BLaER1 treated with 17β-estradiol and CSF1 and Interleukin-3, amounts not matched to agents 10 nM and 100 nM (cell line): ENCODE data around the gene COLEC12.

Source experiments
- H3K27ac ChIP-seq, 11 experiments: shearing (Covaris generic); formaldehyde crosslinking; 2 replicates each; pipeline ENCODE4 v1.8.1; 2022
- H3K27me3 ChIP-seq, 11 experiments: shearing (Covaris generic); formaldehyde crosslinking; 2 replicates each; pipeline ENCODE4 v1.8.1; 2022
- H3K36me3 ChIP-seq, 11 experiments: shearing (Covaris generic); formaldehyde crosslinking; 2 replicates each; pipeline ENCODE4 v1.8.1; 2022
- H3K4me1 ChIP-seq, 10 experiments: shearing (Covaris generic); formaldehyde crosslinking; 2 replicates each; pipeline ENCODE4 v1.8.1; 2022
- H3K4me2 ChIP-seq, 11 experiments: shearing (Covaris generic); formaldehyde crosslinking; 2 replicates each; pipeline ENCODE4 v1.8.1; 2022
- H3K4me3 ChIP-seq, 10 experiments: shearing (Covaris generic); formaldehyde crosslinking; 2 replicates each; pipeline ENCODE4 v1.8.1; 2022
- H3K9ac ChIP-seq, 11 experiments: shearing (Covaris generic); formaldehyde crosslinking; 2 replicates each; pipeline ENCODE4 v1.8.1; 2022
- H3K9me3 ChIP-seq, 11 experiments: shearing (Covaris generic); formaldehyde crosslinking; replicated peaks in 1 of 11; 2 replicates each; pipeline ENCODE4 v1.8.1; 2022
- H4K20me1 ChIP-seq, 11 experiments: shearing (Covaris generic); formaldehyde crosslinking; 2 replicates each; pipeline ENCODE4 v1.8.1; 2022
- Cebpa-rat ChIP-seq, 11 experiments: shearing (Covaris generic); IDR thresholded peaks; 2 replicates each; pipeline ENCODE4 v1.8.1; 2022

The COLEC12 gene

DNA sequence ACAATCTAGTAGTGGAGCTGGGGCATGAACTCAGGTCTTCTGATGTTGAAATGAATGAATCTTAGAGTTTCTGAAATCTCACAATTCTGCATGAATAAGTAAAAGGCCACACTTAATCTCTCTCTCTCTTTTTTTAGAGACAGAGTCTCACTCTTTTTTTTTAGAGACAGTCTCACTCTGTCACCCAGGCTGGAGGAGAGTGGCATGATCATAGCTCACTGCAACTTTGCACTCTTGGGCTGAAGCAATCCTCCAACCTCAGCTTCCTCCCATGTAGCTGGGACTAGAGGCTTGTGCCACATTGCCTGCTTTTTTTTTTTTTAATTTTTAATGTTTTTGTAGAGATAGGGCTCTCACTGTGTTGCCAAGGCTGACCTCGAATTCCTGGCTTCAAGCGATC lies 163.8 kb downstream of the COLEC12 start:
- TF ChIP-seq Cebpa-rat (IDR thresholded peaks at IDR 0.05), result no peak
- H3K27me3 ChIP-seq, result no peaks in the 10 kb centered on the region
- H3K4me3 ChIP-seq, result no peak overlapping the region
- no peaks in the 10 kb centered on the region for H3K9me3 ChIP-seq
- H4K20me1 ChIP-seq, result no peaks in the 10 kb centered on the region
- peaks cover 0 to 66% (median 0%) of the 10 kb centered on the region in 11 experiments; a peak in 6 of 22 replicates for H3K36me3 ChIP-seq
- peak overlapping the region in 8 of 11 experiments; percentile 6 to 76 (median 63); a peak in 14 of 22 replicates for H3K4me2 ChIP-seq
- peak overlapping the region in 10 of 11 experiments; percentile 5 to 66 (median 52); a peak in 14 of 22 replicates for H3K27ac ChIP-seq
- peaks cover 24 to 83% (median 45%) of the 10 kb centered on the region in 10 experiments for H3K4me1 ChIP-seq
- H3K9ac ChIP-seq, result peak overlapping the region in 2 of 11 experiments; percentile 3 to 15; a peak in 3 of 22 replicates

- H3K27me3 ChIP-seq, result no peaks in the 10 kb centered on the region
- H3K9me3 ChIP-seq, result no peaks in the 10 kb centered on the region
- no peak for TF ChIP-seq Cebpa-rat (IDR thresholded peaks at IDR 0.05)
- H3K36me3 ChIP-seq, result peaks cover 0 to 59% (median 0%) of the 10 kb centered on the region in 11 experiments; a peak in 6 of 22 replicates
- no peaks in the 10 kb centered on the region for H4K20me1 ChIP-seq
- peak overlapping the region in 10 of 11 experiments; percentile 13 to 76 (median 58); a peak in 18 of 22 replicates for H3K4me2 ChIP-seq
- H3K27ac ChIP-seq, result peak overlapping the region; percentile 9 to 66 (median 47); a peak in 13 of 22 replicates
- H3K9ac ChIP-seq, result no peak overlapping the region; a peak in 1 of 22 replicates
- H3K4me1 ChIP-seq, result peaks cover 34 to 83% (median 54%) of the 10 kb centered on the region in 10 experiments
- H3K4me3 ChIP-seq, result no peak overlapping the region
These were observed 164.8 kb downstream of the COLEC12 start for GRCh38 chr18:335733-336132.

- Histone ChIP-seq H3K4me2 (peak overlapping the region in 3 of 11 experiments; percentile 62 to 76 (median 64); a peak in 3 of 22 replicates), H3K27ac (peak overlapping the region in 9 of 11 experiments; percentile 21 to 62 (median 41); a peak in 12 of 22 replicates), H3K4me3 (no peak overlapping the region), H4K20me1 (no peaks in the 10 kb centered on the region), H3K9ac (no peak overlapping the region), H3K4me1 (peaks cover 44 to 86% (median 65%) of the 10 kb centered on the region in 10 experiments), H3K27me3 (no peaks in the 10 kb centered on the region), H3K36me3 (peaks cover 0 to 59% (median 0%) of the 10 kb centered on the region in 11 experiments; a peak in 6 of 22 replicates), H3K9me3 (peaks cover 0 to 6% (median 0%) of the 10 kb centered on the region in 11 experiments; a peak in 4 of 22 replicates)
- no peak for TF ChIP-seq Cebpa-rat (IDR thresholded peaks at IDR 0.05)
These were observed 165.8 kb downstream of the COLEC12 start for GRCh38 chr18:334575-335132.

DNA sequence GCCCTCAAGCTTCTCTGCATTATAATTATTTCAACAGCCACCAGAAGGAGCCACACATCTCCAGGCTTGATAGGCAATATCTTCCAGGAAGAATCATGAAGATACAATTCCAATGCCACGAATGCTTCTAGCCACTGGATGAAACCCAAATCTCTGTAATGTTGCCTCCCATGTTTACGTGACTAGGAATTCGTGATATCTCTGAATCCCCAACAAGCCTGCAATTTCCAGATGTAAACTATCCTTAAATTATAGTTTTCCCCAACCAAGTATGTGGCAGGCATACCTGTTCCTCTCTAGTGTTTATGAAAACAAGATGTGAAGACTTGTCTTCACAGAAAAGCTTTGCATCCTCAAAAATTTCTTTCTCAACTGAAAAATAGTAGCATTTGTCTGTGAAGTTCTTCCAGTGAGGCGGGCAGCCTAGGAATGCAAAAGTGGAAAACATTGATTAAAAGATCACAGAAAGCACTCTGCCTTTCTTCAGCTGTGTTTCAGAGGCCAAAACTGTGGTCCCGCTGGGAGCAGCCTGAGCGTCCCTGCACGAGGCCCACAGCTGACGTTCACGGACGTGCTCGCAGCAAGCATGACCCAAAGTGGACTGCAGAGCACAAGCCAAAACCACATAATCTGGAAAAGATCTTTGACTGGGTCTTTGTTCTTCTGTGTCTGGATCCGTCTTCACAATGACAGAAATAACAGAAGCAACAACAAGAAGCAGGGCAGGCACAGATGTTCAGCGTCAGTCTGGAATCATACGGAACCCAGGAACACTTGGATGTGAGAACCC lies 167.6 kb downstream of the COLEC12 start:
- no peaks in the 10 kb centered on the region for H3K27me3 ChIP-seq

DNA sequence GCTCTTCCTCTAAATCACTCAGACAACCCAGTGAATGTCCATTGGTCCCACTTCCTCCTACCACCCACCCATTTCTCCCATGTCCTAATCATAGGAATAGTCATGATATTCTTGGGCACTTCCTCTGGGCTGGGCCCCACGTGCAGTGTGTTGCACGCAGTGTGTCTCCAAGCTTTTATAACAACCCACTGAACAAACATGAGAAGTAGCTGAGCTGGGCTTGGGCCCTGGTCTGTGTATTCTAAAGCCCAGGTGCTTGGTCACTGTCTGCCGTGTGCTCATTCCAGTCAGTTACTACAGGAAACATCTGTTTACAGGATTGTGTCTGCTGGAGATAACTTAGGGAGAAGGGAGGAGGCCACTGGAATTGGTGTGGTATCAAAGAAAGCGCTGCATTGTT lies 168.5 kb downstream of the COLEC12 start:
- peaks cover 0 to 11% (median 0%) of the 10 kb centered on the region in 11 experiments; a peak in 5 of 22 replicates for H3K9me3 ChIP-seq
- H3K4me2 ChIP-seq, result peak overlapping the region; percentile 77 to 88 (median 83)
- H3K4me3 ChIP-seq, result peak overlapping the region in 2 of 10 experiments; percentile 9; a peak in 2 of 20 replicates
- no peak for TF ChIP-seq Cebpa-rat (IDR thresholded peaks at IDR 0.05)
- no peaks in the 10 kb centered on the region for H3K27me3 ChIP-seq
- no peaks in the 10 kb centered on the region for H4K20me1 ChIP-seq
- H3K4me1 ChIP-seq, result peaks cover 46 to 72% (median 64%) of the 10 kb centered on the region in 10 experiments
- H3K36me3 ChIP-seq, result peaks cover 0 to 72% (median 0%) of the 10 kb centered on the region in 11 experiments; a peak in 6 of 22 replicates
- H3K9ac ChIP-seq, result peak overlapping the region; percentile 37 to 66 (median 60); a peak in 21 of 22 replicates
- H3K27ac ChIP-seq, result peak overlapping the region; percentile 52 to 83 (median 73)

More for the DNA sequence above, 167.6 kb downstream of the COLEC12 start:
- Histone ChIP-seq H3K27ac (peak overlapping the region; percentile 52 to 83 (median 73); a peak in 21 of 22 replicates), H4K20me1 (no peaks in the 10 kb centered on the region), H3K4me3 (no peak overlapping the region), H3K9me3 (peaks cover 0 to 11% (median 0%) of the 10 kb centered on the region in 11 experiments; a peak in 5 of 22 replicates), H3K4me2 (peak overlapping the region; percentile 77 to 88 (median 83)), H3K9ac (peak overlapping the region in 6 of 11 experiments; percentile 26 to 62 (median 54); a peak in 5 of 22 replicates), H3K36me3 (peaks cover 0 to 63% (median 0%) of the 10 kb centered on the region in 11 experiments; a peak in 6 of 22 replicates), H3K4me1 (peaks cover 46 to 81% (median 66%) of the 10 kb centered on the region in 10 experiments)
- no peak for TF ChIP-seq Cebpa-rat (IDR thresholded peaks at IDR 0.05)

GRCh38 chr18:331221-331821 lies 169.2 kb downstream of the COLEC12 start:
- Histone ChIP-seq H3K27me3 (no peaks in the 10 kb centered on the region), H3K36me3 (peaks cover 0 to 77% (median 0%) of the 10 kb centered on the region in 11 experiments; a peak in 6 of 22 replicates), H3K9ac (peak overlapping the region; percentile 37 to 66 (median 60); a peak in 21 of 22 replicates), H3K27ac (peak overlapping the region; percentile 52 to 83 (median 73)), H3K4me1 (peaks cover 46 to 65% (median 57%) of the 10 kb centered on the region in 10 experiments), H3K4me2 (peak overlapping the region; percentile 77 to 88 (median 83)), H3K9me3 (peaks cover 0 to 11% (median 0%) of the 10 kb centered on the region in 11 experiments; a peak in 5 of 22 replicates), H3K4me3 (peak overlapping the region in 2 of 10 experiments; percentile 9; a peak in 2 of 20 replicates), H4K20me1 (no peaks in the 10 kb centered on the region)
- TF ChIP-seq Cebpa-rat (IDR thresholded peaks at IDR 0.05), result no peak

GRCh38 chr18:328928-329327 lies 171.6 kb downstream of the COLEC12 start:
- no peak for TF ChIP-seq Cebpa-rat (IDR thresholded peaks at IDR 0.05)
- Histone ChIP-seq H3K9ac (no peak overlapping the region), H3K4me2 (no peak overlapping the region), H3K27me3 (no peaks in the 10 kb centered on the region), H3K36me3 (peaks cover 0 to 63% (median 0%) of the 10 kb centered on the region in 11 experiments; a peak in 6 of 22 replicates), H3K4me1 (peaks cover 42 to 47% (median 45%) of the 10 kb centered on the region in 10 experiments), H4K20me1 (no peaks in the 10 kb centered on the region), H3K27ac (no peak overlapping the region), H3K4me3 (no peak overlapping the region), H3K9me3 (peaks cover 0 to 11% (median 0%) of the 10 kb centered on the region in 11 experiments; a peak in 5 of 22 replicates)

GRCh38 chr18:326846-327245 lies 173.7 kb downstream of the COLEC12 start:
- Histone ChIP-seq H3K4me2 (no peak overlapping the region), H3K27ac (no peak overlapping the region), H3K36me3 (peaks cover 0 to 52% (median 0%) of the 10 kb centered on the region in 11 experiments; a peak in 6 of 22 replicates), H3K27me3 (no peaks in the 10 kb centered on the region), H3K4me1 (peaks cover 40 to 47% (median 45%) of the 10 kb centered on the region in 10 experiments), H3K9ac (no peak overlapping the region), H3K4me3 (no peak overlapping the region), H3K9me3 (peaks cover 0 to 11% (median 0%) of the 10 kb centered on the region in 11 experiments; a peak in 5 of 22 replicates), H4K20me1 (no peaks in the 10 kb centered on the region)
- TF ChIP-seq Cebpa-rat (IDR thresholded peaks at IDR 0.05), result no peak
